Measurements from ENCODE around the gene ZC3H12D.

- TF ChIP-seq CTCF (IDR thresholded peaks at IDR 0.05; ENCODE audit: extremely low read depth in 1 of 2, insufficient read depth in 1 of 2, low read depth in 1 of 2, low read length in 2 of 2) (no peak), POLR2A (IDR thresholded peaks at IDR 0.05; ENCODE audit: low read depth, low read length) (no peak), MAX (IDR thresholded peaks at IDR 0.05; ENCODE audit: insufficient read depth, insufficient read length) (no peak), EZH2 (IDR thresholded peaks at IDR 0.05; ENCODE audit: borderline replicate concordance, low read depth, low read length, severe bottlenecking) (no peak)
Observed at GRCh38 chr6:149478631-149479314, 6.0 kb downstream of the ZC3H12D start.

Data from endothelial cell of umbilical vein (primary cell).